Erythroblast (primary cell): ENCODE measurements around the gene CPED1.

ENCODE experiments used
- GATA1 ChIP-seq: IDR thresholded peaks from 2 replicates; pipeline ENCODE4 v1.6.1; 2011; ENCODE audit warnings: low read depth, mild to moderate bottlenecking, control low read depth, low read length, moderate library complexity
- POLR2A ChIP-seq: IDR thresholded peaks from 2 replicates; pipeline ENCODE4 v1.6.1; 2011; ENCODE audit warnings: mild to moderate bottlenecking, low read length

GRCh38 chr7:121046893-121047468 lies 58.5 kb downstream of the CPED1 start:
- TF ChIP-seq POLR2A (no peak), GATA1 (no peak)
